22Rv1 (cell line): ENCODE results near the gene PAK6.

Experiments
- CTCF ChIP-seq: fragments of 450-650 bp; IDR thresholded peaks from 2 replicates; pipeline ENCODE4 v1.5.1; 2017; ENCODE audit warnings: mild to moderate bottlenecking
- ZFX ChIP-seq: fragments of 450-650 bp; IDR thresholded peaks from 2 replicates; pipeline ENCODE4 v1.6.1; 2017; ENCODE audit warnings: antibody characterized with exemption, borderline replicate concordance

GRCh38 chr15:40256638-40257235, 17.9 kb downstream of the PAK6 start:
- TF ChIP-seq CTCF (no peak), ZFX (no peak)
